ENCODE results near the gene HIC2. TPM values are rescaled to one million over a fixed set of nuclear protein-coding genes. Genes with fewer than 3 reads are reported as not detected.
A peak's percentile ranks its signal among the peaks of the same experiment; 100 is the strongest.

HIC2 gene
- total RNA-seq, 6 experiments from 2014 or later: 0.88 to 1.9 (median 1.4) TPM

GRCh38 chr22:21446827-21447690 lies 29.9 kb downstream of the HIC2 start:
- Histone ChIP-seq H3K27me3 (no peaks in the 10 kb centered on the region), H3K27ac (no peak overlapping the region), H3K36me3 (peaks cover 0 to 4% (median under 1%) of the 10 kb centered on the region in 4 donors), H3K9me3 (no peaks in the 10 kb centered on the region), H3K4me3 (no peak overlapping the region), H3K4me1 (no peaks in the 10 kb centered on the region)
- 97% methylated on average over 9 of the region's 33 CpGs for WGBS (ENCODE audit: insufficient coverage, low coverage, low lambda C conversion rate, missing lambda C conversion rate)
- DNase-seq (peak in 2 of 3 donors; percentile 18 to 43), ATAC-seq (no peak)
- TF ChIP-seq CTCF (IDR thresholded peaks at IDR 0.05): no peak
- TF ChIP-seq POLR2A (IDR thresholded peaks at IDR 0.05): no peak
- intact Hi-C loops (cut with DNase I): no loop called here

GRCh38 chr22:21447694-21448402 lies 30.7 kb downstream of the HIC2 start:
- peaks cover 0 to 4% (median under 1%) of the 10 kb centered on the region in 4 donors for H3K36me3 ChIP-seq
- DNase-seq (peak in 1 of 3 donors; percentile 39), ATAC-seq (no peak)
- intact Hi-C loops (cut with DNase I): no loop called here
- H3K27ac ChIP-seq: no peak overlapping the region
- TF ChIP-seq CTCF (IDR thresholded peaks at IDR 0.05): no peak
- TF ChIP-seq POLR2A (IDR thresholded peaks at IDR 0.05): no peak
- H3K4me3 ChIP-seq: no peak overlapping the region
- H3K4me1 ChIP-seq: no peaks in the 10 kb centered on the region
- no peaks in the 10 kb centered on the region for H3K27me3 ChIP-seq
- H3K9me3 ChIP-seq: no peaks in the 10 kb centered on the region
- 81% methylated on average over 14 of the region's 22 CpGs for WGBS (ENCODE audit: insufficient coverage, low coverage, low lambda C conversion rate, missing lambda C conversion rate)

- 94% methylated on average over 11 of the region's 23 CpGs for WGBS (ENCODE audit: insufficient coverage, low coverage, low lambda C conversion rate, missing lambda C conversion rate)
- Histone ChIP-seq H3K9me3 (no peaks in the 10 kb centered on the region), H3K27ac (no peak overlapping the region), H3K36me3 (peaks cover 0 to 4% (median under 1%) of the 10 kb centered on the region in 4 donors), H3K4me1 (no peaks in the 10 kb centered on the region), H3K4me3 (no peak overlapping the region), H3K27me3 (no peaks in the 10 kb centered on the region)
- peak in 1 of 3 donors; percentile 28 for DNase-seq
- TF ChIP-seq POLR2A (IDR thresholded peaks at IDR 0.05) (no peak), CTCF (IDR thresholded peaks at IDR 0.05) (no peak)
- intact Hi-C loops (cut with DNase I): no loop called here
- no peak for ATAC-seq
Measured at GRCh38 chr22:21448627-21449416, 31.7 kb downstream of the HIC2 start.

- no peaks in the 10 kb centered on the region for H3K4me1 ChIP-seq
- DNase-seq (peak in 1 of 3 donors; percentile 39), ATAC-seq (no peak)
- WGBS (ENCODE audit: insufficient coverage, low coverage, low lambda C conversion rate, missing lambda C conversion rate): 98% methylated on average over 8 of the region's 23 CpGs
- peaks cover 0 to 4% (median under 1%) of the 10 kb centered on the region in 4 donors for H3K36me3 ChIP-seq
- no peaks in the 10 kb centered on the region for H3K27me3 ChIP-seq
- TF ChIP-seq POLR2A (IDR thresholded peaks at IDR 0.05): no peak
- TF ChIP-seq CTCF (IDR thresholded peaks at IDR 0.05): no peak
- H3K4me3 ChIP-seq: no peak overlapping the region
- intact Hi-C loops (cut with DNase I): no loop called here
- no peaks in the 10 kb centered on the region for H3K9me3 ChIP-seq
- H3K27ac ChIP-seq: no peak overlapping the region
Measured at GRCh38 chr22:21449531-21450319, 32.6 kb downstream of the HIC2 start.
